Psoas muscle (tissue), 8 donors: ENCODE results near the gene MTPN. TPM values are rescaled to one million over a fixed set of nuclear protein-coding genes. Genes with fewer than 3 reads are reported as not detected.

Source experiments
- ATAC-seq, 4 donors: fragments of 200-7000 bp; cut with Tn5 transposase; one replicate each; pipeline ENCODE4 v1.9.1; 2020; ENCODE audit warnings: moderate library complexity in 3 of 4, mild to moderate bottlenecking in 2 of 4
- DNase-seq, 2 donors: peaks; one replicate each; pipeline ENCODE4 v3.0.0-alpha.2; 2020
- H3K27ac ChIP-seq: fragments of 200-600 bp; one replicate; pipeline ENCODE4 v1.8.0; 2022
- H3K27me3 ChIP-seq, 3 donors: fragments of 200-600 bp in 1 of 3; one replicate each; pipeline versions ENCODE4 v1.6.1 to v1.8.0; 2013 to 2022; ENCODE audit warnings: low read length in 2 of 3, mild to moderate bottlenecking in 2 of 3, moderate library complexity in 1 of 3; ENCODE audit not compliant: insufficient read depth in 3 of 3
- H3K36me3 ChIP-seq, 2 donors: fragments of 200-600 bp in 1 of 2; one replicate each; pipeline versions ENCODE4 v1.6.1 to v1.8.0; 2013 to 2022; ENCODE audit warnings: low read depth in 1 of 2, mild to moderate bottlenecking in 1 of 2, moderate library complexity in 1 of 2; ENCODE audit not compliant: insufficient read depth in 1 of 2
- H3K4me1 ChIP-seq: fragments of 200-600 bp; one replicate; pipeline ENCODE4 v1.8.0; 2022
- H3K4me3 ChIP-seq: fragments of 200-600 bp; one replicate; pipeline ENCODE4 v1.8.0; 2022; ENCODE audit warnings: mild to moderate bottlenecking
- H3K9me3 ChIP-seq: fragments of 200-600 bp; one replicate; pipeline ENCODE4 v1.8.0; 2022
- WGBS, 3 donors: extraction: QIAGEN DNeasy Blood & Tissue Kit; methylation state at CpG; one replicate each; pipeline versions ENCODE4 v1.1.6 to v1.1.7; 2013; 5-methylcytosine and 5-hydroxymethylcytosine counted together
- intact Hi-C, 2 donors: fragments of 100-400 bp; cut with DNase I; formaldehyde crosslinking; loops; one replicate each; pipeline versions ENCODE4 v1.11.0 to v1.14.2; 2022
- polyA plus RNA-seq, 3 donors: library from polyadenylated mRNA; stranded (reverse); fragments of 200-250 nt; gene quantifications; one replicate each; pipeline ENCODE4 v1.2.3, GENCODE V29; 2013
- total RNA-seq, 4 donors: library from RNA; stranded (reverse); fragmentation: NEBNext Ultra II Directional in 2 of 4; extraction: Animal tissue kit (Norgen Biotek cat#: 25700) in 2 of 4; gene quantifications; one replicate each; pipeline versions ENCODE4 v1.2.1 to v1.2.4, GENCODE V29; 2021 to 2023
- TF ChIP-seq, protein P1 (sequence below): fragments of 200-600 bp; IDR thresholded peaks from one replicate; pipeline ENCODE4 v1.8.0; 2022; ENCODE audit warnings: antibody characterized with exemption
- donor health status: healthy with polysubstance abuse.
- donor health status: DM: no; HTN: no; CAD: no; lungs with moderate emphysema.
- donor health status: Bipolar disorder and iron deficiency.
- donor health status: healthy.
- donor health status: DM: yes; HTN: yes; CAD: no.
- donor health status: DM: no; HTN: no; CAD: no.
- donor health status: DM: no; HTN: no; CAD: no.
- donor health status: DM: yes; HTN: yes; CAD: no.

MTPN gene
- total and polyA plus RNA-seq, 7 donors: 41.4 to 107 (median 62.4) TPM

DNA sequence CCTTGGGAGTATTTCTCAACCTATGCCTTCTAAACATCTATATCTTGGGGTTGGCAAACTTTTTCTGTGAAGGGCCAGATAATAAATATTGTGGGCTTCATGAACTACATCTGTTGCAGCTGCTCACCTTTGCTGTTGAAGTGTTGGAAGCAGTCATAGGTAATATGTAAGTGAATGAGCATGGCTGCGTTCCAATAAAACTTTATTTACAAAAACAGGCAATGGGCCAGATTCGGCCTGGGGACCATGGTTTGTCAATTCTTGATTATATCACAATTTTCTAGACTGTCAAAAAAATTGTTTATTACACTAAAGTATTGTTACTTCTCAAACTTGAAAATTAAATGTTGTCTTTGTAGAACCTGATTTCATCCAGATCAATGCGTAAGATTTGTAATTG is 54.9 kb downstream of the MTPN start:
- H3K9me3 ChIP-seq: no peaks in the 10 kb centered on the region
- H3K4me3 ChIP-seq: no peak overlapping the region
- no peaks in the 10 kb centered on the region for H3K27me3 ChIP-seq
- H3K36me3 ChIP-seq: peaks cover 0 to 12% of the 10 kb centered on the region in 2 donors
- no peaks in the 10 kb centered on the region for H3K4me1 ChIP-seq
- ATAC-seq: no peak
- DNase-seq: no peak
- intact Hi-C loops: no loop called here
- 95 to 97% (median 96%) methylated on average over 3 of the region's 3 CpGs for WGBS, 3 donors
- TF ChIP-seq, protein P1, sequence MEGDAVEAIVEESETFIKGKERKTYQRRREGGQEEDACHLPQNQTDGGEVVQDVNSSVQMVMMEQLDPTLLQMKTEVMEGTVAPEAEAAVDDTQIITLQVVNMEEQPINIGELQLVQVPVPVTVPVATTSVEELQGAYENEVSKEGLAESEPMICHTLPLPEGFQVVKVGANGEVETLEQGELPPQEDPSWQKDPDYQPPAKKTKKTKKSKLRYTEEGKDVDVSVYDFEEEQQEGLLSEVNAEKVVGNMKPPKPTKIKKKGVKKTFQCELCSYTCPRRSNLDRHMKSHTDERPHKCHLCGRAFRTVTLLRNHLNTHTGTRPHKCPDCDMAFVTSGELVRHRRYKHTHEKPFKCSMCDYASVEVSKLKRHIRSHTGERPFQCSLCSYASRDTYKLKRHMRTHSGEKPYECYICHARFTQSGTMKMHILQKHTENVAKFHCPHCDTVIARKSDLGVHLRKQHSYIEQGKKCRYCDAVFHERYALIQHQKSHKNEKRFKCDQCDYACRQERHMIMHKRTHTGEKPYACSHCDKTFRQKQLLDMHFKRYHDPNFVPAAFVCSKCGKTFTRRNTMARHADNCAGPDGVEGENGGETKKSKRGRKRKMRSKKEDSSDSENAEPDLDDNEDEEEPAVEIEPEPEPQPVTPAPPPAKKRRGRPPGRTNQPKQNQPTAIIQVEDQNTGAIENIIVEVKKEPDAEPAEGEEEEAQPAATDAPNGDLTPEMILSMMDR: no peak
- H3K27ac ChIP-seq: no peak overlapping the region

GRCh38 chr7:135920478-135920877 is 56.7 kb downstream of the MTPN start:
- ATAC-seq (no peak), DNase-seq (no peak)
- intact Hi-C loops: no loop called here
- Histone ChIP-seq H3K4me3 (no peak overlapping the region), H3K27me3 (no peaks in the 10 kb centered on the region), H3K36me3 (no peaks in the 10 kb centered on the region), H3K4me1 (no peaks in the 10 kb centered on the region), H3K27ac (no peak overlapping the region), H3K9me3 (no peaks in the 10 kb centered on the region)
- 88 to 96% (median 89%) methylated on average over 7 of the region's 7 CpGs for WGBS, 3 donors
- TF ChIP-seq, protein P1: no peak

- Histone ChIP-seq H3K9me3 (no peaks in the 10 kb centered on the region), H3K36me3 (no peaks in the 10 kb centered on the region), H3K4me1 (no peaks in the 10 kb centered on the region), H3K4me3 (no peak overlapping the region), H3K27me3 (no peaks in the 10 kb centered on the region), H3K27ac (no peak overlapping the region)
- TF ChIP-seq, protein P1: no peak
- intact Hi-C loops: no loop called here
- WGBS, 3 donors: 72 to 79% (median 77%) methylated on average over 10 of the region's 10 CpGs
- ATAC-seq (no peak), DNase-seq (no peak)
These were observed 57.9 kb downstream of the MTPN start for GRCh38 chr7:135919071-135919841.

- Histone ChIP-seq H3K36me3 (no peaks in the 10 kb centered on the region), H3K27me3 (no peaks in the 10 kb centered on the region), H3K4me1 (no peaks in the 10 kb centered on the region), H3K4me3 (no peak overlapping the region), H3K9me3 (no peaks in the 10 kb centered on the region), H3K27ac (no peak overlapping the region)
- DNase-seq (no peak), ATAC-seq (no peak)
- intact Hi-C loops: no loop called here
- 51 to 71% (median 66%) methylated on average over 5 of the region's 5 CpGs for WGBS, 3 donors
- TF ChIP-seq, protein P1: no peak
These were observed 59.0 kb downstream of the MTPN start for GRCh38 chr7:135918134-135918533.

DNA sequence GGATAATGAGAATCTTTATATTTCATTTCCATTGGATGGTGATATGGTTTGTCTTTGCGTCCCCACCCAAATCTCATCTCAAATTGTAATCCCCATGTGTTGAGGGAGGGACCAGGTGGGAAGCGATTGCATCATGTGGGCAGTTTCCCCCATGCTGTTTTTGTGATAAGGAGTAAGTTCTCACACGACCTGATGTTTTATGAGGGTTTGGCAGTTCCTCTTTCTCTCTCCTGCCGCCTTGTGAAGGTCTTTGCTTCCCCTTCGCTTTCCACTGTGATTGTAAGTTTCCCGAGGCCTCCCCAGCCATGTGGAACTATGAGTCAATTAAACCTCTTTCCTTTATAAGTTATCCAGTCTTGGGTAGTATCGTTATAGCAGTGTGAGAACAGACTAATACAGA is 59.4 kb downstream of the MTPN start:
- Histone ChIP-seq H3K4me3 (no peak overlapping the region), H3K36me3 (no peaks in the 10 kb centered on the region), H3K4me1 (no peaks in the 10 kb centered on the region), H3K27me3 (no peaks in the 10 kb centered on the region), H3K27ac (no peak overlapping the region), H3K9me3 (no peaks in the 10 kb centered on the region)
- ATAC-seq (no peak), DNase-seq (no peak)
- intact Hi-C loops: no loop called here
- 71 to 79% (median 77%) methylated on average over 7 of the region's 7 CpGs for WGBS, 3 donors
- TF ChIP-seq, protein P1: no peak
